HT1080 (cell line): ENCODE data around the gene SOX21. TPM values are rescaled to one million over a fixed set of nuclear protein-coding genes. Genes with fewer than 3 reads are reported as not detected.

ENCODE experiments used
- DNase-seq: peaks from one replicate; pipeline ENCODE4 v3.0.0-alpha.2; 2015; ENCODE audit warnings: low read depth
- total RNA-seq: library from RNA; depleted of rRNA; stranded (reverse); fragments of >200 nt; shearing (Covaris generic); gene quantifications from 2 replicates; pipeline ENCODE4 v1.2.3, GENCODE V29; 2014

Gene SOX21
- total RNA-seq, 1 experiment from 2014 or later, result 0.03 TPM

GRCh38 chr13:94709001-94709834 lies 3.1 kb downstream of the SOX21 start:
- no peak for DNase-seq

- DNase-seq, result no peak
Observed at GRCh38 chr13:94708031-94708859, 4.1 kb downstream of the SOX21 start.

- DNase-seq, result no peak
Observed at GRCh38 chr13:94707400-94708021, 4.8 kb downstream of the SOX21 start.

GRCh38 chr13:94706843-94707399 lies 5.4 kb downstream of the SOX21 start:
- DNase-seq, result no peak

GRCh38 chr13:94706101-94706842 lies 6.1 kb downstream of the SOX21 start:
- DNase-seq, result no peak

GRCh38 chr13:94705081-94706030 lies 7.0 kb downstream of the SOX21 start:
- DNase-seq, result no peak

- DNase-seq, result no peak
Observed at GRCh38 chr13:94704377-94705080, 7.8 kb downstream of the SOX21 start.

- DNase-seq, result no peak
Observed at GRCh38 chr13:94703721-94704314, 8.5 kb downstream of the SOX21 start.

GRCh38 chr13:94703271-94703670 lies 9.1 kb downstream of the SOX21 start:
- DNase-seq, result no peak

- no peak for DNase-seq
Observed at GRCh38 chr13:94702181-94703041, 9.9 kb downstream of the SOX21 start.

- no peak for DNase-seq
Observed at GRCh38 chr13:94701313-94702180, 10.8 kb downstream of the SOX21 start.

GRCh38 chr13:94700536-94700935 lies 11.8 kb downstream of the SOX21 start:
- DNase-seq, result no peak

GRCh38 chr13:94700051-94700535 lies 12.3 kb downstream of the SOX21 start:
- no peak for DNase-seq

GRCh38 chr13:94696171-94696570 lies 16.2 kb downstream of the SOX21 start:
- DNase-seq, result no peak

GRCh38 chr13:94692030-94692429 lies 20.3 kb downstream of the SOX21 start:
- DNase-seq, result no peak

- DNase-seq, result no peak
Observed at GRCh38 chr13:94683409-94683808, 28.9 kb downstream of the SOX21 start.

- no peak for DNase-seq
Observed at GRCh38 chr13:94682229-94682628, 30.1 kb downstream of the SOX21 start.
